ENCODE results near the gene SEC61A1.

- TF ChIP-seq CTCF (IDR thresholded peaks at IDR 0.05) (no peak), POLR2A (IDR thresholded peaks at IDR 0.05) (no peak)
Observed at GRCh38 chr3:128050597-128050996, 1.6 kb upstream of the SEC61A1 start.
